BJ (cell line): Measurements from ENCODE around the gene TMEM86B. TPM values are rescaled to one million over a fixed set of nuclear protein-coding genes. Genes with fewer than 3 reads are reported as not detected.

Source experiments
- CTCF ChIA-PET: fragments of 350-600 bp; formaldehyde crosslinking; extraction: SDS; loops from one replicate; lab custom pipeline; 2021; ENCODE audit warnings: antibody characterized with exemption, inconsistent platforms; lab: Yijun Ruan, JAX
- POLR2A ChIA-PET: fragments of 300-600 bp; sonication (Branson Sonifier 250); formaldehyde crosslinking; extraction: SDS; loops from one replicate; lab custom pipeline; 2021; ENCODE audit warnings: antibody characterized with exemption; lab: Charles Lee
- DNase-seq: peaks from one replicate; pipeline ENCODE4 v3.0.0-alpha.2; 2011; ENCODE audit warnings: low read depth
- H3K27me3 ChIP-seq: 2 replicates; pipeline ENCODE4 v1.6.0; 2011; ENCODE audit warnings: low read length; ENCODE audit not compliant: control insufficient read depth, insufficient read depth
- H3K36me3 ChIP-seq: 2 replicates; pipeline ENCODE4 v1.5.1; 2011; ENCODE audit warnings: low read length; ENCODE audit not compliant: control insufficient read depth, insufficient read depth
- H3K4me3 ChIP-seq: 2 replicates; pipeline ENCODE4 v1.5.1; 2011; ENCODE audit warnings: low read depth, mild to moderate bottlenecking, control low read depth, low read length
- polyA plus RNA-seq: library from polyadenylated mRNA; depleted of rRNA; stranded (reverse); fragments of >200 nt; gene quantifications from 2 replicates; pipeline ENCODE4 v1.2.3, GENCODE V29; 2011
- TF ChIP-seq, protein P1 (sequence below): IDR thresholded peaks from 2 replicates; pipeline ENCODE4 v1.5.1; 2011; ENCODE audit warnings: low read depth, mild to moderate bottlenecking, control low read depth, inconsistent platforms, low read length, moderate library complexity; ENCODE audit not compliant: insufficient read depth

The TMEM86B gene
- polyA plus RNA-seq, 1 experiment: 1.5 TPM

DNA sequence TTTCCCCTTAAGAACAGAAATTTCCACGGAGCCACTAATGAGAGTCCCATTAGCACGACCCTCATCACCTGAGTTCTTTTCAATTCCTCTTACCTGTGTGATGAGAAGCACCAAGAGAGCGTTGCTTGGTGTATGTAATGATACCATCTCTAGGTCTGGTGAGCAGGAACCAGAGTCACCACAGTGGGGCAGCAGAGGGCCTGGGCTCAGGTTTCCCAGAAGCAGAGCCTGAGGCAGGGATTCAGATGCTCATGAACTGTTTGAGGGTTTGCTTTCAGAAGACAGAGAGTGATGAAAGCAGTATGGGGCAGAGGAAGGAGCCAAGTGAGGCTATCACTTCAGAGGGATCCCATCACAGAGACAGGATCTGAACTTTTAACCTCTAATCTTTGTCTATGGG, 16.1 kb downstream of the TMEM86B start:
- Histone ChIP-seq H3K27me3 (no peaks in the 10 kb centered on the region), H3K36me3 (no peaks in the 10 kb centered on the region), H3K4me3 (no peak overlapping the region)
- TF ChIP-seq, protein P1, sequence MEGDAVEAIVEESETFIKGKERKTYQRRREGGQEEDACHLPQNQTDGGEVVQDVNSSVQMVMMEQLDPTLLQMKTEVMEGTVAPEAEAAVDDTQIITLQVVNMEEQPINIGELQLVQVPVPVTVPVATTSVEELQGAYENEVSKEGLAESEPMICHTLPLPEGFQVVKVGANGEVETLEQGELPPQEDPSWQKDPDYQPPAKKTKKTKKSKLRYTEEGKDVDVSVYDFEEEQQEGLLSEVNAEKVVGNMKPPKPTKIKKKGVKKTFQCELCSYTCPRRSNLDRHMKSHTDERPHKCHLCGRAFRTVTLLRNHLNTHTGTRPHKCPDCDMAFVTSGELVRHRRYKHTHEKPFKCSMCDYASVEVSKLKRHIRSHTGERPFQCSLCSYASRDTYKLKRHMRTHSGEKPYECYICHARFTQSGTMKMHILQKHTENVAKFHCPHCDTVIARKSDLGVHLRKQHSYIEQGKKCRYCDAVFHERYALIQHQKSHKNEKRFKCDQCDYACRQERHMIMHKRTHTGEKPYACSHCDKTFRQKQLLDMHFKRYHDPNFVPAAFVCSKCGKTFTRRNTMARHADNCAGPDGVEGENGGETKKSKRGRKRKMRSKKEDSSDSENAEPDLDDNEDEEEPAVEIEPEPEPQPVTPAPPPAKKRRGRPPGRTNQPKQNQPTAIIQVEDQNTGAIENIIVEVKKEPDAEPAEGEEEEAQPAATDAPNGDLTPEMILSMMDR: peak; percentile 23; the same call in 1 of the 2 replicates
- ChIA-PET CTCF (no interaction called here), POLR2A (no interaction called here)
- DNase-seq: no peak

DNA sequence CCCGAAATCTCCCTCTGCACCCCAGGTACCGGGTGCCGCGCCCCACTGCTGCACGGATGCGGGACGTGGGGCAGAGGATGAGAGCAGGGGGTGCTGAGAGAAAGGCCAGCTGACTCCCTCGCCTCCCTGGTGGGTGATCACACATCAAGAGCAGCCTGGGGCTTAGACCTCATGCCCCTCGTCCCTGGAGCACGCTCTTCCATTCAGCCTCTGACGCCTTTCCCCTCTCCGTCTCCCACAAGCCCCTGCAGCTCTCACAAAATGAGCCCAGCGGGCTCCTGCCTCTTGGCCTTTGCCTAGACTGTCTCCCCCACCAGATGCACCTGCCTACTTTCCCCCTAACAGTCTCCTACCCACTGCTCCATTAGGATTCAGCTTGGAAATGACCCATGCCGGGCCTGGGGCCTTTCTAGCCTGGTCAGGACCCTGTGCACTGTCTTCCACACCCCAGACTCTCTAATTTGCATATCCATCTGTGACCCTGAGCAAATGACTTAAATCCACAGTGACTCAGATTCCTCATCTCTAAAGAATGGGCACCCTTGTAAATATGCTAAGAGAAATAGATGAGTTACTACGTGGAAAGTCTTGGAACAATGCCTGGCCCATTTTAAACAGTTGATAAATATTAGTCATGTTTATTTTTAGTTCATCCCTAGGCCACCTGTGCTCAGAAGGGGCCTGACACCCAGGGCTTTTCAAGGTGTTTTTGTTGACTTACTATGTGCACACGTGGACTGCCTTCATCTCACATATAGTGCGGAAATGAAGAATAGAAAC, 18.7 kb downstream of the TMEM86B start:
- ChIA-PET POLR2A (interaction anchor here (0.8 kb wide), 1 partner anchor 26 kb away, joined by 3 read pairs; no protein-coding TSS in a partner anchor), CTCF (interaction anchor here (0.9 kb wide), 1 partner anchor 174 kb away, joined by 3 read pairs; the partner anchor contains the start of gene TMEM238)
- no peak overlapping the region for H3K4me3 ChIP-seq
- no peaks in the 10 kb centered on the region for H3K27me3 ChIP-seq
- no peaks in the 10 kb centered on the region for H3K36me3 ChIP-seq
- peak; percentile 95 for DNase-seq
- TF ChIP-seq, protein P1: no peak

DNA sequence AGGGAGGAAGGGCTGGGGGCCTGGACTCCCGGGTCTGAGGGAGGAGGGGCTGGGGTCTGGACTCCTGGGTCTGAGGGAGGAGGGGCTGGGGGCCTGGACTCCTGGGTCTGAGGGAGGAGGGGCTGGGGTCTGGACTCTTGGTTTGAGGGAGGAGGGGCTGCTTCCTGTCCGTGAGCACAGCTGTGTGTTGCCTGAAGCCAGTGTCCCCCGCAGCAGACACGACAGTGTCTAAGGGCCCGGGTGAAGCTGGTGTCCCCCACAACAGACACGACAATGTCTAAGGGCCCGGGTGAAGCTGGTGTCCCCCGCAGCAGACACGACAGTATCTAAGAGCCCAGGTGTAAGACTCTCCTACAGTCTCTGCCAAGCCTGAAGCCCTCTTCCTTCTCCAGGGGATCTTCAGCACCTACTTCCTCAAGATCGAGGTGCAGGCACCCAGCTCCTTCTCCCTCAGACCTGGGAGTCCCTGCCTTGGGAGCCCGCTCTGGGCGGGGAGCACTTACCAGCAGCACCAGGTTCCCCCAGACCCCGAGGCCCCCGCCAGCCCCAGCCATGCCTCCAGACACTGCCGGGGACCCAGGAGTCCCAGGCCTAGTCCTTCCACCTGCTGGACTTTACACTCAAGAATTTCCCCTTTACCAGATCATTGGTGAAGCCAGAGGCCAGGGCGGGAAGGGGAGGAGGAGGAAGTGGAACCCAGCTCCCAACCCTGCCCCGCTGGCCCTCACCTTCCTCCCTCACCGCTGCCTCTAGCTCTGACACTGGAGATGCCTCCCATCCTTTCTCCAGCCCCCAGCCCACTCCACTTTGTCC, 19.5 kb downstream of the TMEM86B start, which contains the start of gene PTPRH:
TSS of gene PTPRH (minus strand) at position 622 of the 813 bp plus-strand sequence. CDS start at position 554, 68 bp downstream.
- ChIA-PET CTCF (interaction anchor here (0.9 kb wide), 1 partner anchor 175 kb away, joined by 3 read pairs; the partner anchor contains the start of gene TMEM238), POLR2A (no interaction called here)
- Histone ChIP-seq H3K4me3 (no peak within 1 kb of the TSS), H3K36me3 (no peaks in the 10 kb centered on the region), H3K27me3 (no peaks in the 10 kb centered on the region)
- TF ChIP-seq, protein P1: no peak
- DNase-seq: no peak

DNA sequence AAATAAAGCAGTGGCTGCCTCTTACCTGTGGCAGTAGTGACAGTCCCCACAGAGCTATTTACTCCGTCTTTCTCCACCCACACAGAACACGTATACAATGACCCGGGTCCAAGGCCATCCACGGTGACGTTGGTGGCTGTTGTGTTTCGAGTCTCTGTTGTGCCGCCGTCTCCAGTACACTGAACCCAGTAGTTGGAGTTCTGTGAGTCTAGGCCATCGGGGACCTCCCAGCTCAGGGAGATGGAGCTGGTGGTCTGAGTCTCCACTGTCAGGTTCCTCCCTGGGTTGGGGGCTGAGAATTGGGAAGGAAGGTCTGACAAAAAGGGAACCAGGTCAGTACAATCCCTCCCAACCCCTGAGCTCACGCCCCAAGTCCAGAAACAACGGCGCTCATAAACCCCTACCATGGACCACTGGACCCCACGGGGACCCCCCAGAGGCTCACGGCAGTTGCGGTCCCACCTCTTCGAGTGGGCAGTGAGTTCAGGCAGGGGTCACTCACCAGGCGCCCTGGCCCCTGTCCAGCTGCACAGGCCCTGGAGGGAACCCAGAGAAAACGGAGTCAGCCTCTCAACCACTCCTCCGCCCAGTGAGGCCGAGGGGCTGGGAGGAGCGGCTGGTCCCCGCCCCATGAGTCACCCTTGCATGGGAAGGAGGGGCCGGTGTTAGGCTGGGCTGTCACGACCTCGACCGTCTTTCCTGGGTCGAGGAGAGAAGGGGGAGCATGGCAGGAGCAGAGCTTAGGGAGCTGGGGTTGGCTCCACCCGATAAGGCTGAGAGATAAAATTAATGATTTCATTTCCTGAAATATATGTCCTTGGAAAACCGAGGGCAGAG, 21.7 kb downstream of the TMEM86B start:
- CTCF ChIA-PET: no interaction called here
- POLR2A ChIA-PET: no interaction called here

More for the DNA sequence above, 21.7 kb downstream of the TMEM86B start:
- TF ChIP-seq, protein P1: no peak
- Histone ChIP-seq H3K27me3 (no peaks in the 10 kb centered on the region), H3K4me3 (peak overlapping the region; percentile 29), H3K36me3 (no peaks in the 10 kb centered on the region)
- DNase-seq: peak; percentile 67
